GM12878 (cell line): ENCODE measurements around the gene RNF40. TPM values are rescaled to one million over a fixed set of nuclear protein-coding genes. Genes with fewer than 3 reads are reported as not detected.

ENCODE experiments used
- ATAC-seq: fragments of 200-7000 bp; cut with Tn5 transposase; 3 replicates; pipeline ENCODE4 v1.9.1; 2020; ENCODE audit warnings: mild to moderate bottlenecking, moderate library complexity
- BruUV-seq: library from RNA; stranded (reverse); fragments of 400-500 nt; replicated peaks from 2 replicates; lab custom pipeline; 2021; lab: Mats Ljungman, UMichigan
- CTCF ChIA-PET: fragments of 300-600 bp; sonication (Branson Sonifier 250); formaldehyde crosslinking; extraction: SDS; loops from one replicate; lab custom pipeline; 2021; ENCODE audit warnings: inconsistent platforms; lab: Yijun Ruan, JAX
- POLR2A ChIA-PET: fragments of 350-600 bp; formaldehyde crosslinking; extraction: SDS; loops from one replicate; lab custom pipeline; 2021; ENCODE audit warnings: inconsistent platforms; lab: Charles Lee
- RAD21 ChIA-PET: fragments of 300-600 bp; sonication (Branson Sonifier 250); formaldehyde crosslinking; loops from one replicate; lab custom pipeline; 2023; ENCODE audit warnings: antibody characterized with exemption; ENCODE audit not compliant: unreplicated experiment; lab: Charles Lee
- SMC1A ChIA-PET: fragments of 300-600 bp; sonication (Branson Sonifier 250); formaldehyde crosslinking; loops from one replicate; lab custom pipeline; 2023; ENCODE audit not compliant: unreplicated experiment, uncharacterized antibody; lab: Charles Lee
- DNase-seq: peaks from one replicate; pipeline ENCODE4 v3.0.0-alpha.2; 2011; ENCODE audit warnings: low read depth, low spot score
- FAIRE-seq: peaks from 3 replicates; lab custom pipeline; 2011; peaks lifted over from hg19 to GRCh38; lab: Jason Lieb, UNC
- H2AFZ ChIP-seq: 2 replicates; pipeline ENCODE4 v1.6.0; 2011; ENCODE audit warnings: low read depth, low read length, control low read depth; ENCODE audit not compliant: control insufficient read depth
- H3K27ac ChIP-seq: 2 replicates; pipeline ENCODE4 v1.5.1; 2011; ENCODE audit warnings: control low read depth; ENCODE audit not compliant: control insufficient read depth, insufficient read depth
- H3K27me3 ChIP-seq, 2 experiments: replicated peaks in 1 of 2; 2 replicates each; pipeline versions ENCODE4 v1.6.0 to v1.6.1; 2011; ENCODE audit warnings: low read length in 1 of 2; ENCODE audit not compliant: control insufficient read depth in 2 of 2, insufficient read depth in 2 of 2
- H3K36me3 ChIP-seq, 2 experiments: 2 replicates each; pipeline ENCODE4 v1.5.1; 2011; ENCODE audit warnings: low read length in 1 of 2; ENCODE audit not compliant: control insufficient read depth in 2 of 2, insufficient read depth in 2 of 2
- H3K4me1 ChIP-seq: 2 replicates; pipeline ENCODE4 v1.6.1; 2011; ENCODE audit warnings: mild to moderate bottlenecking, low read length, moderate library complexity, mixed read lengths; ENCODE audit not compliant: control insufficient read depth, insufficient read depth
- H3K4me2 ChIP-seq: 2 replicates; pipeline ENCODE4 v1.6.0; 2011; ENCODE audit warnings: control low read depth; ENCODE audit not compliant: control insufficient read depth, insufficient read depth
- H3K4me3 ChIP-seq: fragments of 200-600 bp; sonication (generic); 2 replicates; pipeline ENCODE4 v1.5.1; 2016
- H3K79me2 ChIP-seq: 2 replicates; pipeline ENCODE4 v1.6.0; 2011; ENCODE audit warnings: low read length; ENCODE audit not compliant: control insufficient read depth, insufficient read depth
- H3K9ac ChIP-seq: 2 replicates; pipeline ENCODE4 v1.8.0; 2011; ENCODE audit warnings: low read length, control low read depth, mixed read lengths; ENCODE audit not compliant: control insufficient read depth, insufficient read depth
- H3K9me3 ChIP-seq: replicated peaks from 3 replicates; pipeline ENCODE4 v1.5.1; 2011; ENCODE audit warnings: mild to moderate bottlenecking, low read length; ENCODE audit not compliant: control insufficient read depth, insufficient read depth
- H4K20me1 ChIP-seq: 2 replicates; pipeline ENCODE4 v1.6.0; 2011; ENCODE audit not compliant: control insufficient read depth, insufficient read depth
- BACH1 ChIP-seq: fragments of 450-650 bp; IDR thresholded peaks from 2 replicates; pipeline ENCODE4 v1.6.1; 2017; ENCODE audit warnings: mild to moderate bottlenecking, borderline replicate concordance
- CHD1 ChIP-seq: IDR thresholded peaks from 2 replicates; pipeline ENCODE4 v1.6.1; 2012; ENCODE audit warnings: low read depth, low read length, improper control_type of control experiment
- DPF2 ChIP-seq: fragments of 450-650 bp; IDR thresholded peaks from 2 replicates; pipeline ENCODE4 v1.6.1; 2017; ENCODE audit warnings: mild to moderate bottlenecking
- E2F4 ChIP-seq: IDR thresholded peaks from 2 replicates; pipeline ENCODE4 v1.6.1; 2012; ENCODE audit warnings: low read depth, low read length, improper control_type of control experiment
- ESRRA ChIP-seq: IDR thresholded peaks from 2 replicates; pipeline ENCODE4 v1.6.1; 2012; ENCODE audit warnings: mild to moderate bottlenecking, low read length, improper control_type of control experiment
- GATAD2B ChIP-seq: fragments of 450-650 bp; conservative IDR thresholded peaks from 2 replicates; pipeline ENCODE4 v1.6.1; 2017; ENCODE audit warnings: low read depth, mild to moderate bottlenecking, moderate library complexity
- IKZF1 ChIP-seq: fragments of 450-650 bp; conservative IDR thresholded peaks from 2 replicates; pipeline ENCODE4 v1.6.1; 2017; ENCODE audit warnings: antibody characterized with exemption, mild to moderate bottlenecking
- IRF5 ChIP-seq: fragments of 450-650 bp; IDR thresholded peaks from 2 replicates; pipeline ENCODE4 v1.6.1; 2017; ENCODE audit warnings: borderline replicate concordance
- RFX5 ChIP-seq: IDR thresholded peaks from 2 replicates; pipeline ENCODE4 v1.6.1; 2011; ENCODE audit warnings: low read depth, low read length, improper control_type of control experiment
- TBL1XR1 ChIP-seq: IDR thresholded peaks from 2 replicates; pipeline ENCODE4 v1.6.1; 2012; ENCODE audit warnings: low read depth, low read length, improper control_type of control experiment
- WGBS: methylation state at CpG from one replicate; pipeline ENCODE4 v1.1.6; 2016; ENCODE audit warnings: low lambda C conversion rate; ENCODE audit not compliant: insufficient replicate concordance, insufficient coverage; ENCODE audit errors: missing lambda C conversion rate; 5-methylcytosine and 5-hydroxymethylcytosine counted together
- in situ Hi-C: fragments of 300-500 bp; cut with MboI; formaldehyde crosslinking; loops from 9 replicates; pipeline ENCODE4 v1.14.3; 2018; ENCODE audit warnings: mixed read lengths
- intact Hi-C: fragments of 100-400 bp; cut with micrococcal nuclease; formaldehyde crosslinking; loops from one replicate; pipeline ENCODE4 v1.14.2; 2022; ENCODE audit not compliant: unreplicated experiment
- polyA plus RNA-seq, 11 experiments: library from polyadenylated mRNA; depleted of rRNA in 4 of 11; unstranded in 6 of 11; stranded (reverse) in 5 of 11; fragments of >200 nt; fragmentation: Nextera tagmentation in 4 of 11; fragmentation: Illumina TruSeq in 1 of 11; extraction: Ambion mirVana in 4 of 11; extraction: Trizol in 1 of 11; gene quantifications; 1 replicate in 1 of 11; 2 replicates in 10 of 11; pipeline versions ENCODE4 v1.2.1 to v1.2.3, GENCODE V29; 2011 to 2016; ENCODE audit warnings: inconsistent platforms in 2 of 11, missing spikeins in 2 of 11, low read depth in 1 of 11
- total RNA-seq, 4 experiments: library from RNA; depleted of rRNA in 3 of 4; stranded (reverse); fragments of >200 nt in 3 of 4; fragmentation: Illumina TruSeq in 1 of 4; extraction: Trizol in 1 of 4; gene quantifications; 2 replicates each; pipeline versions ENCODE4 v1.2.1 to v1.2.3, GENCODE V29; 2013 to 2021

RNF40 gene
- total and polyA plus RNA-seq, 10 of the 15 experiments (the other 5 are each of a cell fraction or from before 2014, with no cell fraction given): 3.7 to 97.6 (median 58.4) TPM

GRCh38 chr16:30721167-30721566, 41.0 kb upstream of the RNF40 start:
- DNase-seq: no peak
- no peaks in the 10 kb centered on the region for H4K20me1 ChIP-seq
- H3K4me1 ChIP-seq: no peaks in the 10 kb centered on the region
- H3K4me3 ChIP-seq: no peak overlapping the region
- ChIA-PET RAD21 (no interaction called here), POLR2A (no interaction called here), CTCF (interaction anchor here (1.2 to 1.3 kb wide), 2 partner anchors 10 to 26 kb away, joined by 3 to 6 read pairs; partner anchors contain the start of gene PHKG2)
- no peak overlapping the region for H3K27ac ChIP-seq
- H3K9ac ChIP-seq: no peak overlapping the region
- in situ Hi-C loops: no loop called here
- FAIRE-seq: no peak
- H3K36me3 ChIP-seq: peaks cover 52 to 54% of the 10 kb centered on the region in 2 experiments
- ATAC-seq: no peak
- H3K4me2 ChIP-seq: no peak overlapping the region
- H3K27me3 ChIP-seq: no peaks in the 10 kb centered on the region
- H3K79me2 ChIP-seq: no peaks in the 10 kb centered on the region; the same call in 1 of the 2 replicates
- BruUV-seq: no TSS peak
- intact Hi-C loops: no loop called here
- TF ChIP-seq DPF2 (no peak), RFX5 (no peak), TBL1XR1 (no peak), IRF5 (no peak), CHD1 (no peak), ESRRA (no peak), E2F4 (no peak), IKZF1 (no peak), GATAD2B (no peak), BACH1 (no peak)
- TF ChIP-seq, all 136 proteins: peak for 0
- SMC1A ChIA-PET: no interaction called here
- no peak overlapping the region for H2AFZ ChIP-seq
- no peaks in the 10 kb centered on the region for H3K9me3 ChIP-seq
- WGBS: 93% methylated on average over 8 of the region's 8 CpGs
